ENCODE measurements around the gene SLC39A11. TPM values are rescaled to one million over a fixed set of nuclear protein-coding genes. Genes with fewer than 3 reads are reported as not detected.
A peak's percentile ranks its signal among the peaks of the same experiment; 100 is the strongest.

Gene SLC39A11
- total and polyA plus RNA-seq, 2 of the 13 experiments (the other 11 are each of a cell fraction or from before 2014, with no cell fraction given): 17.2 to 31.5 TPM

- TF ChIP-seq, protein P1, sequence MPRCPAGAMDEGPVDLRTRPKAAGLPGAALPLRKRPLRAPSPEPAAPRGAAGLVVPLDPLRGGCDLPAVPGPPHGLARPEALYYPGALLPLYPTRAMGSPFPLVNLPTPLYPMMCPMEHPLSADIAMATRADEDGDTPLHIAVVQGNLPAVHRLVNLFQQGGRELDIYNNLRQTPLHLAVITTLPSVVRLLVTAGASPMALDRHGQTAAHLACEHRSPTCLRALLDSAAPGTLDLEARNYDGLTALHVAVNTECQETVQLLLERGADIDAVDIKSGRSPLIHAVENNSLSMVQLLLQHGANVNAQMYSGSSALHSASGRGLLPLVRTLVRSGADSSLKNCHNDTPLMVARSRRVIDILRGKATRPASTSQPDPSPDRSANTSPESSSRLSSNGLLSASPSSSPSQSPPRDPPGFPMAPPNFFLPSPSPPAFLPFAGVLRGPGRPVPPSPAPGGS (CRISPR knock-in tag; IDR thresholded peaks at IDR 0.05): no peak
- TF ChIP-seq FOSL2 (CRISPR knock-in tag; IDR thresholded peaks at IDR 0.05) (peak; percentile 70), CTCF (CRISPR knock-in tag; IDR thresholded peaks at IDR 0.05) (no peak), RFXANK (CRISPR knock-in tag; IDR thresholded peaks at IDR 0.05) (no peak), ELF4 (CRISPR knock-in tag; IDR thresholded peaks at IDR 0.05; ENCODE audit: borderline replicate concordance) (no peak), ARID2 (CRISPR knock-in tag; IDR thresholded peaks at IDR 0.05; ENCODE audit: borderline replicate concordance) (no peak), SRY (CRISPR knock-in tag; IDR thresholded peaks at IDR 0.05) (no peak), ZNF616 (CRISPR knock-in tag; IDR thresholded peaks at IDR 0.05; ENCODE audit: low read depth) (no peak), IRF2 (CRISPR knock-in tag; IDR thresholded peaks at IDR 0.05) (peak; percentile 76), ZNF496 (CRISPR knock-in tag; IDR thresholded peaks at IDR 0.05; ENCODE audit: insufficient replicate concordance) (no peak), THAP11 (CRISPR knock-in tag; IDR thresholded peaks at IDR 0.05) (peak; percentile 71), ASH2L (IDR thresholded peaks at IDR 0.05; ENCODE audit: insufficient read length, low read depth, low read length) (peak; percentile 97), JARID2 (CRISPR knock-in tag; IDR thresholded peaks at IDR 0.05; ENCODE audit: insufficient replicate concordance) (no peak), GATAD2A (CRISPR knock-in tag; IDR thresholded peaks at IDR 0.05) (peak; percentile 95), FOXO4 (CRISPR knock-in tag; conservative IDR thresholded peaks at IDR 0.05) (no peak), ZFP36L2 (CRISPR knock-in tag; IDR thresholded peaks at IDR 0.05) (no peak), FOXJ3 (CRISPR knock-in tag; IDR thresholded peaks at IDR 0.05; ENCODE audit: borderline replicate concordance) (peak; percentile 88), ZBTB42 (CRISPR knock-in tag; IDR thresholded peaks at IDR 0.05) (no peak), TBX3 (IDR thresholded peaks at IDR 0.05; ENCODE audit: borderline replicate concordance) (peak; percentile 90), ZNF350 (CRISPR knock-in tag; IDR thresholded peaks at IDR 0.05; ENCODE audit: borderline replicate concordance, low read depth) (peak; percentile 48; the same call in 1 of the 2 replicates), CBX5 (CRISPR knock-in tag; IDR thresholded peaks at IDR 0.05; ENCODE audit: borderline replicate concordance) (no peak), ZFP1 (CRISPR knock-in tag; IDR thresholded peaks at IDR 0.05) (no peak; the same call in 1 of the 2 replicates), ISX (CRISPR knock-in tag; conservative IDR thresholded peaks at IDR 0.05) (no peak), ZNF251 (CRISPR knock-in tag; IDR thresholded peaks at IDR 0.05) (no peak)
- TF ChIP-seq, protein P2, sequence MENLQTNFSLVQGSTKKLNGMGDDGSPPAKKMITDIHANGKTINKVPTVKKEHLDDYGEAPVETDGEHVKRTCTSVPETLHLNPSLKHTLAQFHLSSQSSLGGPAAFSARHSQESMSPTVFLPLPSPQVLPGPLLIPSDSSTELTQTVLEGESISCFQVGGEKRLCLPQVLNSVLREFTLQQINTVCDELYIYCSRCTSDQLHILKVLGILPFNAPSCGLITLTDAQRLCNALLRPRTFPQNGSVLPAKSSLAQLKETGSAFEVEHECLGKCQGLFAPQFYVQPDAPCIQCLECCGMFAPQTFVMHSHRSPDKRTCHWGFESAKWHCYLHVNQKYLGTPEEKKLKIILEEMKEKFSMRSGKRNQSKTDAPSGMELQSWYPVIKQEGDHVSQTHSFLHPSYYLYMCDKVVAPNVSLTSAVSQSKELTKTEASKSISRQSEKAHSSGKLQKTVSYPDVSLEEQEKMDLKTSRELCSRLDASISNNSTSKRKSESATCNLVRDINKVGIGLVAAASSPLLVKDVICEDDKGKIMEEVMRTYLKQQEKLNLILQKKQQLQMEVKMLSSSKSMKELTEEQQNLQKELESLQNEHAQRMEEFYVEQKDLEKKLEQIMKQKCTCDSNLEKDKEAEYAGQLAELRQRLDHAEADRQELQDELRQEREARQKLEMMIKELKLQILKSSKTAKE (CRISPR knock-in tag; IDR thresholded peaks at IDR 0.05; ENCODE audit: borderline replicate concordance): peak; percentile 52; the same call in 1 of the 2 replicates
Measured at GRCh38 chr17:73068322-73069153, 23.9 kb downstream of the SLC39A11 start (continued).

All from HepG2 (cell line).